Measurements from ENCODE around the gene SETX. TPM values are rescaled to one million over a fixed set of nuclear protein-coding genes. Genes with fewer than 3 reads are reported as not detected.
A peak's percentile ranks its signal among the peaks of the same experiment; 100 is the strongest.

The SETX gene
- total RNA-seq, 1 experiment from 2014 or later, result 31.3 TPM

GRCh38 chr9:132351404-132352045 is 3.3 kb downstream of the SETX start:
- no peak for DNase-seq (ENCODE audit: low read depth)

- no peak for DNase-seq (ENCODE audit: low read depth)
Observed at GRCh38 chr9:132350861-132351315, 3.9 kb downstream of the SETX start.

- DNase-seq (ENCODE audit: low read depth), result peak; percentile 13
Observed at GRCh38 chr9:132348676-132349075, 6.1 kb downstream of the SETX start.

- no peak for DNase-seq (ENCODE audit: low read depth)
Observed at GRCh38 chr9:132346177-132346576, 8.6 kb downstream of the SETX start.

- DNase-seq (ENCODE audit: low read depth), result no peak
Observed at GRCh38 chr9:132341177-132341840, 13.5 kb downstream of the SETX start.

- no peak for DNase-seq (ENCODE audit: low read depth)
Observed at GRCh38 chr9:132334364-132334763, 20.4 kb downstream of the SETX start.

GRCh38 chr9:132333556-132333955 is 21.2 kb downstream of the SETX start:
- no peak for DNase-seq (ENCODE audit: low read depth)

GRCh38 chr9:132328580-132328979 is 26.2 kb downstream of the SETX start:
- DNase-seq (ENCODE audit: low read depth), result no peak

GRCh38 chr9:132327537-132327936 is 27.2 kb downstream of the SETX start:
- no peak for DNase-seq (ENCODE audit: low read depth)

- DNase-seq (ENCODE audit: low read depth), result no peak
Observed at GRCh38 chr9:132324425-132324824, 30.4 kb downstream of the SETX start.

- DNase-seq (ENCODE audit: low read depth), result no peak
Observed at GRCh38 chr9:132319421-132320110, 35.2 kb downstream of the SETX start.

GRCh38 chr9:132312873-132313272 is 41.9 kb downstream of the SETX start:
- no peak for DNase-seq (ENCODE audit: low read depth)

GRCh38 chr9:132312426-132312825 is 42.4 kb downstream of the SETX start:
- DNase-seq (ENCODE audit: low read depth), result no peak

GRCh38 chr9:132311978-132312377 is 42.8 kb downstream of the SETX start:
- DNase-seq (ENCODE audit: low read depth), result no peak

GRCh38 chr9:132309056-132309455 is 45.7 kb downstream of the SETX start:
- DNase-seq (ENCODE audit: low read depth), result no peak

GRCh38 chr9:132301521-132301920 is 53.3 kb downstream of the SETX start:
- DNase-seq (ENCODE audit: low read depth), result no peak

- DNase-seq (ENCODE audit: low read depth), result no peak
Observed at GRCh38 chr9:132299221-132299620, 55.6 kb downstream of the SETX start.

- DNase-seq (ENCODE audit: low read depth), result no peak
Observed at GRCh38 chr9:132295181-132295580, 59.6 kb downstream of the SETX start.

- DNase-seq (ENCODE audit: low read depth), result no peak
Observed at GRCh38 chr9:132293145-132293721, 61.6 kb downstream of the SETX start.

- DNase-seq (ENCODE audit: low read depth), result peak; percentile 59
Observed at GRCh38 chr9:132288966-132289365, 65.8 kb downstream of the SETX start.

- DNase-seq (ENCODE audit: low read depth), result peak; percentile 77
Observed at GRCh38 chr9:132288361-132288760, 66.4 kb downstream of the SETX start.

GRCh38 chr9:132287256-132287760 is 67.5 kb downstream of the SETX start:
- no peak for DNase-seq (ENCODE audit: low read depth)
